ENCODE results near the gene SSTR3.
"Not testable (repeated sequence)": the region's sequence is repeated elsewhere in the genome, so short reads cannot be mapped to it uniquely, and the experiment has no call there.

Gene SSTR3

GRCh38 chr22:37209140-37209845 is 3.0 kb downstream of the SSTR3 start:
- DNase-seq, result no peak

DNA sequence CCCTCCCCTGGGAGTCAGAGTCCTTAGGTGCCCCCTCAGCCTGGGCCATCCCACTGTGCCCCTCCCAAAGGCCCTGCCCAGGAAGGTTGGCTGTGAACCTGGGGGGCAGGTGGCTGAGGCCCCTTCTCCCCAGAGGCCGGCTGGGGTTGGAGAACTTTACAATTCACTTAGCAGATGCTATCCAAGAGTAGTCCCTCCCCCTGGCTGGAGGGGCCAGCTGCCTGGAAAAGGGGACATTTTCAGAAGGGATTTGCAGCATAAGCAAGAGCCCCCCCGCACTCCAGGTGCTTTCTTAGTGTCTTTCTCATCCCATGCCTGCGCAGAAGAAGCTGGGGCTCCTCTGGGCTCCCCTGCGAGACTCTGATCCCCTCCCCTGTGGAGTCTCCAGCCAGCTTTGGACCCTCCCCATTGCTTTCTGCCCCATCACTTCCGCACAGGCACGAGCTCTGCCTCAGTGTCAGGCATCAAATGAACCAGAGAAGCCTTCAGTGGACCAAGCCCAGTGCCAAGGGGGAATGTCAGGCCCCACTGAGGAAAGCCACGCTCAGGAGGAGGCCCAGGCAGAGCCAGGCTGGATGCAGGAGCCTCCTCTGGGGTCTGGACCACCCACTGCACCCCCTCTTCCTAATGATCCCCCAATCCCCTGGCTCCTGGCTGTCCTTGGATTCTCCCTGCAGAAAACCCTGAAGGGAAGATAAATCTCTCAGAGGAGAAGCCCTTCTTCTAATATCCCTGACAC is 3.7 kb downstream of the SSTR3 start:
- DNase-seq, result no peak

DNA sequence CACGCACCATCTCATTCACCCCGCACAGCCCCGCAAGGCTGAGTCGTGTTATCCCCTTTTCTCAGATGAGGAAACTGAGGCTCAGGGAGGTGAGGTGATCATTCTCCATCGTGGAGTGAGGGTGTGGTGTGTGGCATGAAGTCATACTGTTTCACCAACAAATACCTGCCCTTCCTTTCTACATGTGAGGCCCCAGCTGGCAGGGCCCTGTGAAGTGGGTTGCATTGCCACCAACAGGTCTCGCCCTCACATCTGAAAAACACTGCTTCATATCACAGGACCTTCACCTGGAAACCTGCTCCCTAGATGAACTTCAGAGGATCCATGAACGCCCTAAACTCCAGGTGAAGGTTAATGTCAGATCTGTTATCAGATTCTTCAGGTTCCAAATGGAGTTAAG is 4.3 kb downstream of the SSTR3 start:
- DNase-seq, result no peak

- no peak for DNase-seq
These were observed 5.1 kb downstream of the SSTR3 start for GRCh38 chr22:37206841-37207821.

GRCh38 chr22:37206118-37206840 is 6.0 kb downstream of the SSTR3 start:
- DNase-seq, result no peak

DNA sequence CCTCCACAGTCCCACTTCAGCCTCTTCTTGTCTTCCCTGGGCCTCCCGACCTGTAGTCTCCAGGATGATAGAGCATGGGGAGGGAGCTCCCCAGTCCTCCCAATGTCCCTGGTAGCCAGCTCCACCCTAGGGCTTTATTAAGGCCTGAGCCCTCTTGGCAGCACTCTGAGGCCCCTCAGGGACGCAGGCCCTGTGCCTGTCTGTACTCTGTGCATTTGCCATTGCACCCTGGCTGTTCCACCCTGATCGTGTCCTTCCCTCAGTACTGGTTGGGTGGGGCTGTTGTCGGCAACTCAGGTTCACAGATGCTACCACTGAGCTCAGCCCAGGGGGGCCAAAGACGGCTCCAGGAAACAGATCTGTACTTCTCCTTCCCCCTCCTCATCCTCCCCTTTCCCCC is 7.2 kb downstream of the SSTR3 start:
- no peak for DNase-seq

DNA sequence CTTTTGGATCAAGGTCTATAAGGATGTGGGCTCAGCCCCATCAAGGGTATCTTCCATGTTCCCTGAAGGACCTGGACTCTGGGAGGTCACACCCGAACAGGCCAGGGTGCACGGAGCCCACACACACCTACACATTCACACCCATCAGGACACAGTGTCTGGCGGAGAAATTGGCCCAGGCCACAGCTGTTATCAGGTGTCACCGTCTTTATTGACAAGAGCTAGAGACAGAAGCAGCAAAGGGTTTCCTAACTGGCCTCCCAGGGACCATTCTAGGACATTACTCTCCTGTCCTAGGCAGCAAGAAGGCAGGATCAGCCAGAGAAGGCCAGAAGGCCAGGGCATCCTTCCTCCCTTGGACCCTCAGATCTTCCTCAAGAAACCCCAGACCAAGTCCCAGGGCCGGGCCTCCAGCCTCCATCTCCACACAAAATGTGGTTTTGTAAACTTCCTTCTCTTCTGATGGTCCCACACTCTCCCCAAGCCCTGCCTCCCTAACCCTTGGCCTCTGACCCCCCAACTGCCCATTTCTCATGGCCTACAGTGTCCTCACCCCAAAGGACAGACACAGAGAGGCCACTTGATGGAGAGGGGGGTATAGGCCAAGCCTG is 8.1 kb downstream of the SSTR3 start:
- DNase-seq, result no peak

GRCh38 chr22:37203354-37204044 is 8.8 kb downstream of the SSTR3 start:
- no peak for DNase-seq

DNA sequence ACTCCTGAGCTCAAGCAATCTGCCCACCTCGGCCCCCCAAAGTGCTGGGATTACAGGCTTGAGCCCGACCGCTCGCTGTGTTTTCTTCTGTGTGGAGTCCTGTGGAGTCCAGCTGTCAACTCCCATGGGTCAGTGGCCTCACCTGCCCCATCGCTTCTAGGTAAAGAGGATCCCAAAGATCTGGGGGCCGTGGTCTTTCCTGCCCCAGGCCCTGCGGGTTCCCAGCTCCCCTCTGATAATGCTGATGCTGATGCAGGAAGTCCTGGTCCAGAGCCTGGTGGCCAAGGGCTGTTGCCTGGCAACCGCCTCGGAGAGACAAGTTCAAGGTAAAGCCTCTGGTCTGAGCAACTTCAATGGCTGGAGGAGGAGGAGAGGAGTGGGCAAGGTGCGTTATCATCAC is 9.6 kb downstream of the SSTR3 start:
- DNase-seq, result no peak

GRCh38 chr22:37202001-37202555 is 10.2 kb downstream of the SSTR3 start:
- DNase-seq, result no peak

GRCh38 chr22:37201443-37201820 is 10.8 kb downstream of the SSTR3 start:
- not testable (repeated sequence) for DNase-seq

GRCh38 chr22:37199760-37200108 is 12.5 kb downstream of the SSTR3 start:
- no peak for DNase-seq

DNA sequence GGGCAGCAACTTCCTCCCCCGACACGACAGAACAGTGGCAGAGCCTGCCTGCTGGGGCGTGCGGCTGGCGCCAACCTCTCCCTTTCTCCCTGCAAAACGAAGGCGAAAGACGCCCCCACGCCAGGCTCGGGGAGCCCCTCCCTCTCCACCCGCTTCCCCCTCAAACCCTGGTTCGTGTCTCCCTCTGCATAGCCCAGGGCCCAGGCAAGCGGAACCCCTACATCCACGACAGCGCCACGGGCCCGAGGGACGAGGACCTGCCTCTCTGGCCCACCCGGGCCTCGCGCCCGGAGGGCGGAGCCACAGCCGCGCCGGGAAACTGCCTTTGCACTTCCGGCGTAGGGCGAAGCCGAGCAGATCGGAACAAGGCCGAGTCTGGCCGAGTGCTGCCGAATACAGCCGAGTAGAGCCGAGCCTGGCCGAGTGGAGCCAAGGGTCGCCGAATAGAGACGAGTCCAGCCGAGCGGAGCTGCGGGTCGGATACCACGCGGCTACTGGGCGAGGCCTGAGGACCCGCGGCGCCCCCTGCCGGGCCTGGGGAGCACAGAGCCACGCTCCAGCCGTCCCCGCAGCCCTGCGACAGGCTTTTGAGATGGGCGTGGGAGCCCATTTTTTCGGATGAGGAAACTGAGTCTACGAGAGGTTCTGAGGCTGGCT is 13.0 kb downstream of the SSTR3 start:
- peak; percentile 98 to 99 for DNase-seq

DNA sequence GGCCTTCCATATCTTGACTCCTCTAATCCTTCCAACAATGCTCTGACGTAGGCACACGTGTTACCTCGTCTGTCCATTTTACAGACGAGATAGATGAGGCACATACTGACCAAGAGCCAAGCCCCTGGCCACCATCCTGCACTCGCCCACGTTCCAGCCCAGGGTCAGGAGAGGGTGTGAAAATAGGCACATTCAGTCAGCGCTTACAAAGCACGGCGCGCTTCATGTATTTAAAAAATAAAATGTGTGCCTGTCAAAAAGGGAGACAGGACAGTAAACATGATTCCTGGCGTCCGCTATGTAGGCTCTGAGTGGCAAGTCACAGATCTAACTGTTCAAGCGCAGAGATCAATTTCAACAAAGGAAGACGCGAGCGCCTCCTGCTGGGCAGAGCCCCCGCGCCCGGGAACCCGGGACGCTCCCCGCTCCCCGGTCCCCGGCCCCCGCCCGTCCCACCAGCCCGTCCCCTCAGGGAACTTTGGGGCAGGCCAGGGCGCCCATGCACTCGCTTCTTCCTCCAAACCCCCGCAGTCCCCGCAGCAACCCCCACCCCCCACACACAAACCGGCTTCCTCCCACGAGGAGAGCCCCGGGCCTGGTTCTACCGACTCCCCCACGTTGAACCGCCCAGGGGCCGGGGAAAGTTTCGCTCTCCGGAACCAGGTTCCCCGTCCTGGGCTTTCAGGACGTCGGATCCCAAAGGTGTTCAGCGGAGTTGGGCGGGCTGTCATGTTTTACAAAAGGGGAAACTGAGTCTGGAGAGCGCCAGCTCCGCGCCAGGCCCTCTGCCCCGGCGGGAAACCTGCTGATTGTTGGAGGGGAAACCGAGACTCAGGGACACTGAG is 13.8 kb downstream of the SSTR3 start:
- peak; percentile 86 to 87 for DNase-seq

- no peak for DNase-seq
These were observed 14.6 kb downstream of the SSTR3 start for GRCh38 chr22:37197451-37198257.

DNA sequence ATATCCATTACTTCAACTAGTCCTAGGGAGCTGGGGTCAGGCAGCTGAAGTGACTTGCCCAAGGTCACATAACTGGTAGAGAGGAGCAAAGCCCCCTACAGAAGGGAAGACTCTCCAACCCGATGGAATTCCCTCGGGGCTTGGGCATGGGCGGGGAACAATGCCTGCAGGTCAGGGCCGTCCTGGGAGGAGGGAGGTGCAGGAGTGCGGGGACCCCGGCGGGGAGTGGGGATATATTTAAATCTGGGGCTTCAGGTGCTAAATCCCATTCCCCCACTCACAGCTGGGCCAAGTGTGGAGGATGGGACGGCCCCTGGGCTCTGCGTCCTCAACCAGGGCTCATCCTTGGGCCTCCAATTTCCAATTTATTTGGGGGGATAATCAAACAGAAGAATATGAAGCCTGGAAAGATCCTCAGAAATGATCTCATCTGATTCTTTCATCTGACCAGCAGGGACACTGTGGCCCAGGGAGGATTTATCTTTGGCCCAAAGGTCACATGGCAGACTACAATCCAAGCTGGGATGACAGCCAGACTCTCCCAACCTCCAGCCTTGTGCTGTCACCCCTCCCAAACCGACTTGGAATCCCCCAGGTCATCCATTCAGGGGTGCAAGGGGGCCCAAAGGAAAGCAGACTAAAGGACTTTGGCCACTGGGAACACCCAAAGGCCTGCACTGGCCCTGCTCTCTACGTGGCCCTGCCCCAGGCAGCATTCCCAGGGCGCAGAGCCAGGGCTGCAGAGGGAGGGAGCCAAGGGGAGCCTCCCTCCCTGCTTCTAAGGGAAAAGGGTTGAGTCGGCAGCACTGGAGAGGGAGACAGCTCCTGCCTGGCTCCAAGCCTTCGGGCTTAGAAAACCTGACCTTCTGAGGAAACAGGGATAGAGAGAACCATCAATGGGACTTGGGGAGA is 15.5 kb downstream of the SSTR3 start:
- DNase-seq, result no peak

- DNase-seq, result no peak
These were observed 16.4 kb downstream of the SSTR3 start for GRCh38 chr22:37195921-37196320.

- no peak for DNase-seq
These were observed 17.5 kb downstream of the SSTR3 start for GRCh38 chr22:37194750-37195149.
